ENCODE results near the gene SPOCK1. TPM values are rescaled to one million over a fixed set of nuclear protein-coding genes. Genes with fewer than 3 reads are reported as not detected.

Gene SPOCK1
- total RNA-seq, 1 donor from 2014 or later, result 28.6 TPM

DNA sequence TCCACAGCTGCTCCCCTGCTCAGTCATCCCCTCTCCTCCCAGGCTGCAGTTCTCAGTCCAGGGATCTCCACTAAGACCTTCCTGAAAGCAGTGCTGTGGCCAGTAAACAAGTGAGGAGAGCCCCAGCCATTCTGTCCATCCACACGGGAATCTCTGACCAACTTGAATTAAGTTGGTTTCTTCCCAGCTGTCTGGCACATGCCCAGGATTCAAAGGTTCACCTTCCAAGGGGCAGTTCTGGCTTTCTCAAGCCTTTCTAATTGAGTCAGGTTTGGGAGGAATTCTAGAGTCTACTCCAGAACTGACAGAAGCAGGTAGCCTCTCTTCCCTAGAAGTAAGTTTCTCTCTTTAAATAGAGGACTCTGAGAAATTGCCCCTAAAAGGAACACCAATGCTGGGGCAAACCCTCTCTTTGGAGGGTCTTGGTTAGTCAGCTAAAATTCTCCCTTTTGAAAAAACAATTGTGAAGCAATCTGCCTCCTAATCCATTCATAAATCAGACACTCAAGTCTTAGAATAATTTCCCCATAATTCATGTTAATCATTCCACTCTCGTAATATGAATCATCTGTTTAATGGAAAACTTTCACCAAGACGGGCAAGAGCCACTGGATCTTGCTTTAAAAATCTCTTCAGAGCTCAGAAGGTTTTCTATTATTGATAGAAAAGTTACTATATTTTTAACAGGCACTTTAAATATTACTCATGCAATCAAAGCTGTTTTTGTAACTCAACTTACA lies 133.8 kb downstream of the SPOCK1 start:
- DNase-seq, result no peak
- H3K27ac ChIP-seq (replicated peaks), result no peak overlapping the region
- H3K9me3 ChIP-seq (replicated peaks), result no peaks in the 10 kb centered on the region
- peaks cover 61% of the 10 kb centered on the region for H3K27me3 ChIP-seq (ENCODE audit: low read depth)
- TF ChIP-seq, protein P1, sequence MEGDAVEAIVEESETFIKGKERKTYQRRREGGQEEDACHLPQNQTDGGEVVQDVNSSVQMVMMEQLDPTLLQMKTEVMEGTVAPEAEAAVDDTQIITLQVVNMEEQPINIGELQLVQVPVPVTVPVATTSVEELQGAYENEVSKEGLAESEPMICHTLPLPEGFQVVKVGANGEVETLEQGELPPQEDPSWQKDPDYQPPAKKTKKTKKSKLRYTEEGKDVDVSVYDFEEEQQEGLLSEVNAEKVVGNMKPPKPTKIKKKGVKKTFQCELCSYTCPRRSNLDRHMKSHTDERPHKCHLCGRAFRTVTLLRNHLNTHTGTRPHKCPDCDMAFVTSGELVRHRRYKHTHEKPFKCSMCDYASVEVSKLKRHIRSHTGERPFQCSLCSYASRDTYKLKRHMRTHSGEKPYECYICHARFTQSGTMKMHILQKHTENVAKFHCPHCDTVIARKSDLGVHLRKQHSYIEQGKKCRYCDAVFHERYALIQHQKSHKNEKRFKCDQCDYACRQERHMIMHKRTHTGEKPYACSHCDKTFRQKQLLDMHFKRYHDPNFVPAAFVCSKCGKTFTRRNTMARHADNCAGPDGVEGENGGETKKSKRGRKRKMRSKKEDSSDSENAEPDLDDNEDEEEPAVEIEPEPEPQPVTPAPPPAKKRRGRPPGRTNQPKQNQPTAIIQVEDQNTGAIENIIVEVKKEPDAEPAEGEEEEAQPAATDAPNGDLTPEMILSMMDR (IDR thresholded peaks at IDR 0.05; ENCODE audit: borderline replicate concordance), result no peak
- H3K36me3 ChIP-seq, result no peaks in the 10 kb centered on the region
- no peaks in the 10 kb centered on the region for H3K4me1 ChIP-seq
- H3K4me3 ChIP-seq, result no peak overlapping the region
- intact Hi-C loops (cut with micrococcal nuclease), result no loop called here

DNA sequence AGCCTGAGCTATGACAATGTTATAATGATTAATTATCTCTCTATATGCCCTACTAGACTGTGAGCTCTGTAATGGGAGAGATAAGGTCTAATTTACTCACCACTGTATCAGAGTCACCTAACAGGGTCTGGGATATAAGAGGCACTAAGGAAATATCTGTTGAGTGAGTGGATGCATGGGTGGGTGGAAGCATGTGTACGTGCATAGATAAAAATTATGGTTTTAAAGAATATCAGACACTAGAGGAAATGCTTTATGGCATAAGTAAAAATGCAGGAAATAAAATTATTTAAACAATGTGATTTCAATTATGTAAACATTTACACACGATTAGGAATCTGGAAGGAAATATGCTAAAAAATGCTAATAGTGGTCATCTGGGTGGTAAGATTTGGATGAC lies 137.8 kb downstream of the SPOCK1 start:
- H3K9me3 ChIP-seq (replicated peaks), result no peaks in the 10 kb centered on the region
- no peak overlapping the region for H3K27ac ChIP-seq (replicated peaks)
- DNase-seq, result no peak
- H3K4me1 ChIP-seq, result no peaks in the 10 kb centered on the region
- H3K4me3 ChIP-seq, result no peak overlapping the region
- TF ChIP-seq, protein P1 (IDR thresholded peaks at IDR 0.05; ENCODE audit: borderline replicate concordance), result no peak
- H3K36me3 ChIP-seq, result no peaks in the 10 kb centered on the region
- H3K27me3 ChIP-seq (ENCODE audit: low read depth), result peaks cover 64% of the 10 kb centered on the region
- intact Hi-C loops (cut with micrococcal nuclease), result no loop called here

DNA sequence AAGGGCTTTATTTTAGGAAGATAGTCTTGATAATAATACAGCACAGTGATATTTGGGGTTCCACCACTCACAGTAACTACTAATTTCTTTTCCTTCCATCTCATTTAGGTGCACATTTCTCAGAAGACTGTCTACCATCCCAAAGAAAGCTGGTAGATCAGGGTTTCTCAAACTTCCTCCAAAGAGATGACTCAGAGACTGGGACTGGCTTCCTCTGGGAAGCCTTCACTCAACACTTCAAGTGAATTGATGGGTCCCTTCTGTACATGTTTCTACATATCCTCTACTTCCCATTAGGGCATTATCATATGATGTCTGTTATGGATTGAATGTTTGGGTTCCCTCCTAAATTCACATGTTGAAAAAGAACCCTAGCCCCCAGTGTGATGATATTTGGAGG lies 138.5 kb downstream of the SPOCK1 start:
- Histone ChIP-seq H3K36me3 (no peaks in the 10 kb centered on the region), H3K4me3 (no peak overlapping the region), H3K4me1 (no peaks in the 10 kb centered on the region), H3K27me3 (ENCODE audit: low read depth) (peaks cover 71% of the 10 kb centered on the region), H3K27ac (replicated peaks) (no peak overlapping the region), H3K9me3 (replicated peaks) (no peaks in the 10 kb centered on the region)
- TF ChIP-seq, protein P1 (IDR thresholded peaks at IDR 0.05; ENCODE audit: borderline replicate concordance), result no peak
- intact Hi-C loops (cut with micrococcal nuclease), result no loop called here
- DNase-seq, result no peak

DNA sequence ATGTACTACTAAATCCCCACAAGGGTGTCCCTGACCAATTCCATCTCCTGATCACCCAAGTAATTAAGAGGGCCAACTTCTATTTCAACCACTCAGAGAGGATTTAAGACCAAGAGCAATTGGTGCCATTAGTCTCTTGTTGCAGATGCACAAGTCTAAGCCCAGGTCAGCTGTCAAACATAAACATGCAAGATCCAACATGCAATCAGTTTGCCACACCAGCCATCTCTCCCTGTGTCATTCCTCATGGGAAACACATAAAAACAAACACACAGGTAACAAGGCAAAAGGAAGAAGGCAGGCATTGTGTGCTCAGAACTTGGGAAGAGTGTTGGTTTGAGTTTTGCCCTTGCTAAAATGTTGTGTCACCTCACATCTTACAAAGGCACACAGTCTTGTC lies 139.2 kb downstream of the SPOCK1 start:
- Histone ChIP-seq H3K4me1 (no peaks in the 10 kb centered on the region), H3K27me3 (ENCODE audit: low read depth) (peaks cover 73% of the 10 kb centered on the region), H3K36me3 (no peaks in the 10 kb centered on the region), H3K27ac (replicated peaks) (no peak overlapping the region), H3K9me3 (replicated peaks) (no peaks in the 10 kb centered on the region), H3K4me3 (no peak overlapping the region)
- intact Hi-C loops (cut with micrococcal nuclease), result no loop called here
- no peak for DNase-seq
- TF ChIP-seq, protein P1 (IDR thresholded peaks at IDR 0.05; ENCODE audit: borderline replicate concordance), result no peak

DNA sequence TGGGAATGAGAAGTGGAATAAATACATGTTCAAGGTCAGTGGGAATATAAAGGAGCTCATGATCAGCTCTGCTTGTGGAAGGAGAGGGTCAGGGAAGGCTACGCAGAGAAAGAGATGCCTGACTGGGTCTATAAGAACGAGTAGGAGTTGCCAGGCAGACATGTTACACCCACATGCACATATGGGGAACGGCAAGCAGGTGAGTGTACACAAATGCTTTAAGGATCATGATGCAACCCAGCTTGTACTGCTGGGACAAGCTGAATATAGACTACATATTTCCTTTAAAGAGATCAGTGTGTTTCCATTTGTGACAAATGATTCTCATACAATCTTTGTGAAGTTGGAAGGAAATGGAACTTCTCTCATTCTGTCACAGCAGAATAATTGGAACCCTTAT lies 141.7 kb downstream of the SPOCK1 start:
- intact Hi-C loops (cut with micrococcal nuclease), result no loop called here
- H3K36me3 ChIP-seq, result no peaks in the 10 kb centered on the region
- H3K27me3 ChIP-seq (ENCODE audit: low read depth), result peaks cover 87% of the 10 kb centered on the region
- TF ChIP-seq, protein P1 (IDR thresholded peaks at IDR 0.05; ENCODE audit: borderline replicate concordance), result no peak
- H3K27ac ChIP-seq (replicated peaks), result no peak overlapping the region
- no peak overlapping the region for H3K4me3 ChIP-seq
- no peaks in the 10 kb centered on the region for H3K4me1 ChIP-seq
- H3K9me3 ChIP-seq (replicated peaks), result no peaks in the 10 kb centered on the region
- DNase-seq, result no peak

All from left ventricle myocardium inferior (tissue), 1 donor.